Testis (tissue), 2 donors: ENCODE results near the gene ZNF605.

Experiments
- CTCF ChIP-seq, 3 experiments: fragments of 450-650 bp in 2 of 3; fragments of 200-600 bp in 1 of 3; sonication (generic) in 1 of 3; IDR thresholded peaks; one replicate each; pipeline ENCODE4 v1.5.1; 2016 to 2019; ENCODE audit warnings: antibody characterized with exemption in 3 of 3, mild to moderate bottlenecking in 2 of 3, moderate library complexity in 1 of 3
- POLR2A ChIP-seq: fragments of 450-650 bp; IDR thresholded peaks from one replicate; pipeline ENCODE4 v1.6.1; 2017; ENCODE audit warnings: antibody characterized with exemption, mild to moderate bottlenecking, moderate library complexity

GRCh38 chr12:132967736-132968135 is 11.6 kb upstream of the ZNF605 start:
- TF ChIP-seq CTCF (IDR thresholded peaks at IDR 0.05) = no peak
- no peak for TF ChIP-seq POLR2A
